ENCODE data around the gene FBL. TPM values are rescaled to one million over a fixed set of nuclear protein-coding genes. Genes with fewer than 3 reads are reported as not detected.

FBL gene
- total RNA-seq, 1 experiment from 2014 or later = 502 TPM

GRCh38 chr19:39840492-39840891 is 5.7 kb downstream of the FBL start:
- Mint-ChIP-seq H3K4me3 (ENCODE audit: unreplicated experiment) (no peak overlapping the region), H3K27me3 (ENCODE audit: insufficient read depth, unreplicated experiment) (no peaks in the 10 kb centered on the region), H3K36me3 (ENCODE audit: insufficient read depth, unreplicated experiment) (peaks cover 39% of the 10 kb centered on the region), H3K9me3 (ENCODE audit: unreplicated experiment) (no peaks in the 10 kb centered on the region), H3K27ac (ENCODE audit: low read depth, unreplicated experiment) (no peak overlapping the region), H3K4me1 (ENCODE audit: insufficient read depth, unreplicated experiment) (peaks cover 37% of the 10 kb centered on the region)
- no TSS peak for BruUV-seq (replicated peaks)
- POLR2A ChIA-PET = no interaction called here
- CTCF ChIA-PET = interaction anchor here (0.7 to 1.5 kb wide), 3 partner anchors 44 to 402 kb away, joined by 3 to 4 read pairs (median 3); partner anchors contain the start of gene PSMC4
- no peak for TF ChIP-seq CTCF (IDR thresholded peaks at IDR 0.05; ENCODE audit: unreplicated experiment)
- intact Hi-C loops (cut with micrococcal nuclease) = loop anchor here (5.0 kb wide), 1 partner anchor 73 kb away; no protein-coding TSS in a partner anchor
- DNase-seq (ENCODE audit: unreplicated experiment) = no peak

- no peak for DNase-seq (ENCODE audit: unreplicated experiment)
- H3K4me1 Mint-ChIP-seq (ENCODE audit: insufficient read depth, unreplicated experiment) = peaks cover 34% of the 10 kb centered on the region
- intact Hi-C loops (cut with micrococcal nuclease) = loop anchor here (5.0 kb wide), 1 partner anchor 73 kb away; no protein-coding TSS in a partner anchor
- POLR2A ChIA-PET = interaction anchor here (0.6 kb wide), 1 partner anchor 250 kb away, joined by 3 read pairs; no protein-coding TSS in a partner anchor
- no peak for TF ChIP-seq CTCF (IDR thresholded peaks at IDR 0.05; ENCODE audit: unreplicated experiment)
- H3K9me3 Mint-ChIP-seq (ENCODE audit: unreplicated experiment) = no peaks in the 10 kb centered on the region
- no TSS peak for BruUV-seq (replicated peaks)
- H3K27ac Mint-ChIP-seq (ENCODE audit: low read depth, unreplicated experiment) = peak overlapping the region; percentile 88
- CTCF ChIA-PET = interaction anchor here (1.5 kb wide), 1 partner anchor 131 kb away, joined by 3 read pairs; the partner anchor contains the start of gene PSMC4
- H3K4me3 Mint-ChIP-seq (ENCODE audit: unreplicated experiment) = no peak overlapping the region
- peaks cover 46% of the 10 kb centered on the region for H3K36me3 Mint-ChIP-seq (ENCODE audit: insufficient read depth, unreplicated experiment)
- H3K27me3 Mint-ChIP-seq (ENCODE audit: insufficient read depth, unreplicated experiment) = no peaks in the 10 kb centered on the region
These were observed 6.4 kb downstream of the FBL start for GRCh38 chr19:39839678-39840327.

- POLR2A ChIA-PET = no interaction called here
- H3K4me1 Mint-ChIP-seq (ENCODE audit: insufficient read depth, unreplicated experiment) = peaks cover 27% of the 10 kb centered on the region
- no peak for DNase-seq (ENCODE audit: unreplicated experiment)
- no peaks in the 10 kb centered on the region for H3K27me3 Mint-ChIP-seq (ENCODE audit: insufficient read depth, unreplicated experiment)
- intact Hi-C loops (cut with micrococcal nuclease) = no loop called here
- no peak for TF ChIP-seq CTCF (IDR thresholded peaks at IDR 0.05; ENCODE audit: unreplicated experiment)
- no peaks in the 10 kb centered on the region for H3K9me3 Mint-ChIP-seq (ENCODE audit: unreplicated experiment)
- no peak overlapping the region for H3K4me3 Mint-ChIP-seq (ENCODE audit: unreplicated experiment)
- peaks cover 50% of the 10 kb centered on the region for H3K36me3 Mint-ChIP-seq (ENCODE audit: insufficient read depth, unreplicated experiment)
- no TSS peak for BruUV-seq (replicated peaks)
- CTCF ChIA-PET = interaction anchor here (0.7 kb wide), 1 partner anchor 24 kb away, joined by 3 read pairs; no protein-coding TSS in a partner anchor
- no peak overlapping the region for H3K27ac Mint-ChIP-seq (ENCODE audit: low read depth, unreplicated experiment)
These were observed 7.6 kb downstream of the FBL start for GRCh38 chr19:39838569-39838968.

GRCh38 chr19:39837978-39838377 is 8.2 kb downstream of the FBL start:
- BruUV-seq (replicated peaks) = no TSS peak
- POLR2A ChIA-PET = no interaction called here
- Mint-ChIP-seq H3K9me3 (ENCODE audit: unreplicated experiment) (no peaks in the 10 kb centered on the region), H3K4me3 (ENCODE audit: unreplicated experiment) (no peak overlapping the region), H3K27ac (ENCODE audit: low read depth, unreplicated experiment) (no peak overlapping the region), H3K4me1 (ENCODE audit: insufficient read depth, unreplicated experiment) (peaks cover 25% of the 10 kb centered on the region), H3K27me3 (ENCODE audit: insufficient read depth, unreplicated experiment) (no peaks in the 10 kb centered on the region), H3K36me3 (ENCODE audit: insufficient read depth, unreplicated experiment) (peaks cover 50% of the 10 kb centered on the region)
- CTCF ChIA-PET = no interaction called here
- intact Hi-C loops (cut with micrococcal nuclease) = no loop called here
- DNase-seq (ENCODE audit: unreplicated experiment) = no peak
- no peak for TF ChIP-seq CTCF (IDR thresholded peaks at IDR 0.05; ENCODE audit: unreplicated experiment)

Data from MCF 10A (cell line).